Hypothalamus (tissue), 51 donors: ENCODE results near the gene RCBTB2.
"Not testable (repeated sequence)": the region's sequence is repeated elsewhere in the genome, so short reads cannot be mapped to it uniquely, and the experiment has no call there.

ENCODE experiments used
- DNase-seq, 51 donors: peaks; one replicate each; lab custom pipeline; 2025; lab: John Stamatoyannopoulos, UW

The RCBTB2 gene

DNA sequence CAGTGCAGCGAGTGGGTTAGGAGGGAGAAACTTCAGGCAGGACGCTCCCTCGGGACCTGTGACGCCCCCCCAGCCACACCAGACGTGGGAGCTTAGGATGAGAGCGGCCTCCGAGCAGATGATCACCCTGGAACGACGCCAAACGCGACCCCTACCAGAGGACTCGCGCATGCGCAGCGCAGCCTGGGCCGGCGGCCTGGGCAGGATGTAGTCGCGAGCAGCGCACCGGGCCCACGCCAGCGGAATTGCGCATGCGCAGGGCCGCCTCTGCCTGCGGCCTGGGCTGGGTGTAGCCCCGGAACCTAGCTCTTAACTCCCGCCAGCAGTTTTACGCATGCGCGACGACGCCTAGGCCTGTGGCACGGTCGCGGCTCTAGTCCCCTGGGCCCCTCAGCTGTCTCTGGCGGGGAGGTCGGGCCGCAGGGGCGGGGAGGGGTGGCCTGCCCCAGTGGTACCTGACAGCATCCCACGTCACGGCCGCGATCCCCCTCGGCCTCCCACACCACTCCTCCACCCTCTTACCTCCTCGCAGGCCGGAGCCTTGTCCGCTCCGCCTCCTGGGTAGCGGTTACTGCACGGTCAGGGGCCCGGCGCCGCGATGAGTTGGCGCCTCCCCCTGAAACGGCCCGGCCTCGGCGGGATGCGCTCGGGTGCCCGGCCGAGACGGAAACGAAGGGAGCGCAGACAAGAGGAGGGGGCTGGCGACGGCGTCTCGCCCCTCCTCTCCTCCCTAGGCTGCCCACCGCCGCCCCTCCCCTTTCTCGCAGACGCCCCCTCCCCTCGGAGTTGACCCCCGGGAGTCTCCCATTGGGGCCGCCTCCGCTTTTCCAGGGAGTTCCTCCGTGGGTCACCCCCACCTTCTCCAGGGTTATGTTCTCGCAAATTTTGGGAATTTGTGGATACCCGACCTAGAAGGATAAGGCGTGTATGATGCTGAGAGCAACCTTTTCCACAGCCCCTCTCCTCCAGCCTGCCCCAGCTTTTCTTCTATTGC lies at the start of gene RCBTB2:
TSS of gene RCBTB2 (minus strand) at position 575 of the 994 bp plus-strand sequence. CDS start 11,141 bp downstream, outside the sequence.
- DNase-seq: peak; percentile 77 to 99 (median 96)

GRCh38 chr13:48582084-48582483 lies 49.2 kb upstream of the RCBTB2 start:
- DNase-seq: no peak

GRCh38 chr13:48580896-48581295 lies 48.0 kb upstream of the RCBTB2 start:
- DNase-seq: peak in 1 of 51 donors; percentile 20

DNA sequence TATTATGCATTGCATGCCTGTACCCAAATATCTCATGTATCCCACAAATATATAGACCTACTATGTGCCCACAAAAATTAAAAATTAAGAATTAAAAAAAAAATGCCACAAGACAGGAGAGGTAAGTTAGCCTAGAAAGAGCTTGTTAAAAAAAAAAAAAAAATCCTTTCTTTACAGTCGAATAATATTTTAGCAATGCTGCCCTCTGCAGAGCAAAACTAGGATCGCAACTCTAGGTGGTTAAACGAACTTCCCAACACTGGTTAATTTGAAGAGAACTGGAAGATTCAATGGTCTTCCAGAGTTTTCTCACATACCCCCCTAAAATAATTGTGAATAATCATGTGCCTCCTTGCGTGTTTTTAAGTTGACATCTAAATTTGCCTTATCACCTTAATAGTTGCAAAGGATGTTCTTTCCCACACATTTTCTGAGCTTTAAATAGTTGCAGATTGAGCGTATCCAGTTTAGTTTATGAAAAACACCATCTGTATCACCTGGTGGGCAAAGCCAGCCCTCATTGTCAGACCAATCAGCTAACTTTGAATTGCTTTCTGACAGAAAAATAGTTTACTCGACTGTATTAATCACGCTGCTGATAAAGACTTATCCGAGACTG lies 47.4 kb upstream of the RCBTB2 start:
- peak in 28 of 51 donors; percentile 10 to 77 (median 32) for DNase-seq

GRCh38 chr13:48579919-48580180 lies 47.0 kb upstream of the RCBTB2 start:
- not testable (repeated sequence) for DNase-seq

DNA sequence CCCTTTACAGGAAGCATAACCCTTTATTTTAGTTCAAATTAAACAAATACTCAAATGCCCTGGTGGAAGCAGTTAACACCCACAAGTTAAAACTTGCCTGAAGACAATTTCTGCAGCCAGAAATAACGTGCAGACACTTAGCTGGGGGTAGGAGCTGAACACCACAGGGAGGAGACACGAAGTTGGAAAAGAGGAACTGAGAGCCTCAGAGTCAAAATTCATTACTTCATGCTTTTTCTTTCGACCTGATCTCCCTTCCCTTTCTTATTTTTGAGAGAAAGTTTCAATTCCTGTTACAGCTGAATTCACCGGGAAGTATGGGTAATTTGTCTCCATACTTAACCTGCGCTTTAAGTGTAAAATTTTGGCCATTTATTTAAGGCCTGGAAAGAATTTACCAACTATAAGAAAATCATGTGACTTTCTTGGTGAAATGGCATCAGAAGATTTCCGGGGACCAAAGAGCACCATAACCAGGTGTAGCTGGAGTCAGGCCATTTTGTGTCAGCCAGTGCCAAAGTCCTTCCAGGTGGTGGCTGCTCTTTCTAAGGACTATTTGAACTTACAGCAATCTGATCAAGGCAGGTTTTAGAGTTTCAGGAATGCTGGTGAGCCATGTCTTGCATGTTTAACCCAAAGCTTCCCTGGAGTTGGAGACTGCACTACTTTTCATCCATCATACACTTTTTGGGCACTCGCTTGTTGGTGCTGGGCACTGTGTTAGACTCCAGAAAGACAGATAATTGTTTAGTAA lies 46.5 kb upstream of the RCBTB2 start:
- DNase-seq: peak in 1 of 51 donors; percentile 21

- DNase-seq: no peak
These were observed 45.8 kb upstream of the RCBTB2 start for GRCh38 chr13:48578516-48579164.

- no peak for DNase-seq
These were observed 43.6 kb upstream of the RCBTB2 start for GRCh38 chr13:48576448-48577010.

GRCh38 chr13:48575031-48575430 lies 42.2 kb upstream of the RCBTB2 start:
- DNase-seq: no peak

DNA sequence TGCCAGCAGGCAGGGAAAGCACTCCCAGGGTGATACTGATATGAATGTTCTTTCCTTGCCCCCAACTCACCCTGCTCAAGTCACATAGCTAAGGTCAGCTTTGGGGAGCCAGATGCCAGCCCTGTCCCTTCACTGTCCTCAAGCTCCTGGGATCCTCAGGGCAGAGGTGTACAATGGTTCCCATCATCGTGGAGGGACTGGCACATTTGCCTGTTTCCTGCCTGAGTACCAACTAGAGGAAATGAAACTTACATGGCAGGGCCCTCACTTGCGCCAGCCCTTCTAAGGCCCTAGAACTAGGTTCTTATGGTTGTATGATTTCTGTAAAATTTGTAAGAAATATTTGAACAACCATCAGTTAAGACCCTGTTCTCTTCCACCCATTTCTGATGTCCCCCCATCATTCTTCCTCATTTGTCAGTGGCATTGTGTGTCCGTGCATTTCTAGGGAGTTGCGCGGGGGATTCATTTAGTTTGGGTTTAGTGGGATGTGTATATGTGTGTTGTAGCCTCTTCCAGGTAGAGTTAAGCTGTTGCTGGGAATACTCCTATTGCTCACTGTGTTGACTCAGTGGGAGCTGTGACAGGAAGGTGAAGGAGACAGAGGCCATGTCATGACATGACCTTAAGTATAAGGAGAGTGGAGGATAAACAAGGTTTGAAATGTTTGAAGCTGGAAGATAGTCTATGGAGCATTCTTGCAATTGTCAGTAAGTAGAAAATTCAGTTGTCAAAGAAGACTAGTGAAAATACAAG lies 41.3 kb upstream of the RCBTB2 start:
- no peak for DNase-seq

DNA sequence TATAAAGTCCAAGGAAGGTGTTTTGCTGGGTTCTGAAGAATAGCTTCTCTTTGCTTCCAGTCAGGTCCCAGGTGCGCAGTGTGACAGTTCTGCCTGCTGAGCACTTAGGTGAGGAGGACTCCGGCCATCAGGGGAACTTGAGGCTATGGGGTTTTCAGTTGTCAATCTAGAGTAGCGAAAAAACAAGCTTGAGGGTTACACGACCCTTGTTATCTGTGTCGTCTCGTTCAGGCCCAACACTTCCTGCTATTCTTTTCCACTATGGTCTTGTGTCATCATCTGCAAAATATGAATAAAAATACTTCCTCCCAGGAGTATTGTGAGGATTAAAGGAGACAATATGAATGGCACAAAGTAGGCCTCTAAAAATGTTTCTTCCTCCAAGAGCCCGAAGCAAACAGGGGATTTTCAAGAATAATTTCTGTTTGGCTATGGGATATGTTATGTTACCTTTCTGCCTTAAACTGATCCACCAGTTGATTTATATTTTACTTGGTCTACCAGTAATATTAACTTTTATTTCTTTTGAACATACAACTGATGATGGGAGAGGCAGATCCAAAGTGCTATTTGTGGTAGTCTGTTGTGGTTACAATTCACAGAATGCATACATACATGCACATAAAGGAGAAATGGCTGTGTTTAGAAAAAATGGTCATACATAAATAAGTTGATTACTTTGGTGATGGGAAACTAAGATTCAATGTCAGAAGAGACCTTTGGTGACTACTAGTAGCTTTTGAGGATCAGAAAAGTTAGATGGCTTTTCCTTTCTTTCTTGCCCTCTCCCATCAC lies 40.5 kb upstream of the RCBTB2 start:
- no peak for DNase-seq

DNA sequence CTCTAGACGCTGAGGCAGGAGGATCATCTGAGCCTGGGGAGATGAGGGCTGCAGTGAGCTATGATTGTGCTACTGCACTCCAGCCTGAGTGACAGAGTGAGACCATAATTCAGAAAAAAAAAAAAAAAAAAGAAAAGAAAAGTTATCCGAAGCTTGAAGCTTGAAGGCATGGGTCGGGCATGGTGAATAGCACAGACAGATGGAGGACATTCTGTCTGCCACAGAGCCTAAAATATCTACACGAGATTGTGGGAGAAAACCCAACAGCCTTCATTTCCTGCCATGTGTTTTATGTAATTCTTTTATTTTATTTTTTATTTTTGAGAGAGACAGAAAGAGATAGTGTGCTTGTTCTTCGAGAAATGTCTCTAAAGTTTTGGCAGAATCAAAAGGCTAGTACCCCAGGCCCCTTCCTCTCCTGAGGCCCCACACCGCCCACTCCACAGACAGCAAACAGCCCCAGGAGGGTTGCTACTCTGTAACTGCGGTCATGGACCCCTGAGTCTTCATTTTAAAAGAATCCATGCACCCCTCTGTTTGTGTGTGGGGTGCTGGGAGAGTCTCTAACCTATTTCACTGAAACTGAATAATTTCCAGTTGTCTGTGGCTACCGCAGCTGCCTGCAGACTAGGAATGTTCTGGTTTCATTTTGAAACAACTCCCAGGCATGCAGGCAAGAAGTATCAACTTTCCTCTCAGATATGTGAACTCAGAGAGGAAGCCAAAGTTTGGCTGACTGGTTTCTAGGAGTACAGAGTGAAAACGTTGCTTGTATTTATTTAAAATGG lies 38.4 kb upstream of the RCBTB2 start:
- DNase-seq: peak in 3 of 51 donors; percentile 18 to 24 (median 18)

GRCh38 chr13:48570216-48570828 lies 37.4 kb upstream of the RCBTB2 start:
- no peak for DNase-seq

DNA sequence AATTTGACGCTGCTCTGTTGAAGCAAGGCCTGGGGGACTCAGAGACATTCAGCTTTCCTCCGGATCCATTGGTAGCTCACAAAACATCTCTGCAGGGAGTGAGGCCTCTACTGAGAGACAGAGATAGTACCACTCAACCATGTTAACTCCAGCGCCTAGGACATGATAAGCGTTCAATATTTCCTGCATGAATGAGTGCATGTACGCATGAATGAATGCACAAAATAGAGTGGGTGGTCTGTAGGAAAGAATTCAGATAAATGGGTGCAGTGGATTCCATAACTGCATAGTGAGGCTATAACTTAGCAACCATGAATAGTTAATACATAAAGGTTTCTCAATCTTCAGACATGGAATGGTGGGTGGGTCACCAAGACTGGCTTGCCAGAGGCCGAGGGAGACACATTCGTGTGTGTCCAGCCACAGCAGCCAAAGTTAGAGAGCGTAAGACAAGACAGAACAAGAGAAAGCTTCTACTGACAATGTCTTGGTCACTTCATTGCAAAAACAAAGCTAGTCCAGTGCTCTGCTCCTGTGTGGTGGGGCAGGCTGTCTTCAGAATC lies 36.3 kb upstream of the RCBTB2 start:
- DNase-seq: no peak

GRCh38 chr13:48568370-48569103 lies 35.7 kb upstream of the RCBTB2 start:
- no peak for DNase-seq
